GM19397 (cell line): ENCODE measurements around the gene FAM78A.

Experiments
- ATAC-seq: cut with Tn5 transposase; IDR thresholded peaks from one replicate; pipeline ENCODE4 v1.9.1; 2021; ENCODE audit warnings: mild to moderate bottlenecking, moderate library complexity; ENCODE audit not compliant: unreplicated experiment

The FAM78A gene

GRCh38 chr9:131276094-131276888 lies at the start of gene FAM78A:
TSS of gene FAM78A (minus strand) at chr9:131276510. CDS start at chr9:131276179, 331 bp downstream.
- no peak for ATAC-seq

GRCh38 chr9:131324736-131325679 lies 48.7 kb upstream of the FAM78A start:
- no peak for ATAC-seq

- no peak for ATAC-seq
Observed at GRCh38 chr9:131323629-131324028, 47.3 kb upstream of the FAM78A start.

- ATAC-seq = no peak
Observed at GRCh38 chr9:131320031-131320685, 43.8 kb upstream of the FAM78A start.

GRCh38 chr9:131319486-131319885 lies 43.2 kb upstream of the FAM78A start:
- no peak for ATAC-seq

GRCh38 chr9:131318231-131319085 lies 42.1 kb upstream of the FAM78A start:
- no peak for ATAC-seq

GRCh38 chr9:131312822-131313770 lies 36.8 kb upstream of the FAM78A start:
- no peak for ATAC-seq

GRCh38 chr9:131312246-131312645 lies 35.9 kb upstream of the FAM78A start:
- ATAC-seq = no peak

GRCh38 chr9:131310833-131311554 lies 34.7 kb upstream of the FAM78A start:
- ATAC-seq = no peak

- no peak for ATAC-seq
Observed at GRCh38 chr9:131309530-131310276, 33.4 kb upstream of the FAM78A start.

- no peak for ATAC-seq
Observed at GRCh38 chr9:131308906-131309529, 32.7 kb upstream of the FAM78A start.

- no peak for ATAC-seq
Observed at GRCh38 chr9:131308452-131308851, 32.1 kb upstream of the FAM78A start.

- no peak for ATAC-seq
Observed at GRCh38 chr9:131307974-131308373, 31.7 kb upstream of the FAM78A start.

- no peak for ATAC-seq
Observed at GRCh38 chr9:131306397-131307004, 30.2 kb upstream of the FAM78A start.

- ATAC-seq = no peak
Observed at GRCh38 chr9:131304676-131305355, 28.5 kb upstream of the FAM78A start.
